Measurements from ENCODE around the gene TTC28. TPM values are rescaled to one million over a fixed set of nuclear protein-coding genes. Genes with fewer than 3 reads are reported as not detected.

Gene TTC28
- total RNA-seq, 1 experiment from 2014 or later: 7.6 TPM

GRCh38 chr22:28268171-28268570, 411.5 kb downstream of the TTC28 start:
- DNase-seq (ENCODE audit: low spot score): peak; percentile 5
- in situ Hi-C loops (cut with HindIII; ENCODE audit: low sequenced_read_pairs): no loop called here

- in situ Hi-C loops (cut with HindIII; ENCODE audit: low sequenced_read_pairs): no loop called here
- DNase-seq (ENCODE audit: low spot score): no peak
Observed at GRCh38 chr22:28260619-28261018, 419.0 kb downstream of the TTC28 start.

GRCh38 chr22:28259774-28260312, 419.8 kb downstream of the TTC28 start:
- in situ Hi-C loops (cut with HindIII; ENCODE audit: low sequenced_read_pairs): no loop called here
- no peak for DNase-seq (ENCODE audit: low spot score)

GRCh38 chr22:28254396-28254795, 425.2 kb downstream of the TTC28 start:
- in situ Hi-C loops (cut with HindIII; ENCODE audit: low sequenced_read_pairs): no loop called here
- no peak for DNase-seq (ENCODE audit: low spot score)

- in situ Hi-C loops (cut with HindIII; ENCODE audit: low sequenced_read_pairs): no loop called here
Observed at GRCh38 chr22:28252539-28252938, 427.1 kb downstream of the TTC28 start.

GRCh38 chr22:28250036-28250695, 429.5 kb downstream of the TTC28 start:
- DNase-seq (ENCODE audit: low spot score): no peak
- in situ Hi-C loops (cut with HindIII; ENCODE audit: low sequenced_read_pairs): no loop called here

More at GRCh38 chr22:28252539-28252938, 427.1 kb downstream of the TTC28 start:
- no peak for DNase-seq (ENCODE audit: low spot score)

- no peak for DNase-seq (ENCODE audit: low spot score)
- in situ Hi-C loops (cut with HindIII; ENCODE audit: low sequenced_read_pairs): no loop called here
Observed at GRCh38 chr22:28249402-28249801, 430.2 kb downstream of the TTC28 start.

GRCh38 chr22:28247667-28248363, 431.8 kb downstream of the TTC28 start:
- in situ Hi-C loops (cut with HindIII; ENCODE audit: low sequenced_read_pairs): no loop called here

GRCh38 chr22:28247136-28247535, 432.5 kb downstream of the TTC28 start:
- in situ Hi-C loops (cut with HindIII; ENCODE audit: low sequenced_read_pairs): no loop called here
- DNase-seq (ENCODE audit: low spot score): no peak

More at GRCh38 chr22:28247667-28248363, 431.8 kb downstream of the TTC28 start:
- no peak for DNase-seq (ENCODE audit: low spot score)

- in situ Hi-C loops (cut with HindIII; ENCODE audit: low sequenced_read_pairs): no loop called here
- no peak for DNase-seq (ENCODE audit: low spot score)
Observed at GRCh38 chr22:28246397-28246796, 433.2 kb downstream of the TTC28 start.

GRCh38 chr22:28245579-28246224, 433.9 kb downstream of the TTC28 start:
- in situ Hi-C loops (cut with HindIII; ENCODE audit: low sequenced_read_pairs): no loop called here
- no peak for DNase-seq (ENCODE audit: low spot score)

- no peak for DNase-seq (ENCODE audit: low spot score)
- in situ Hi-C loops (cut with HindIII; ENCODE audit: low sequenced_read_pairs): no loop called here
Observed at GRCh38 chr22:28244757-28245156, 434.9 kb downstream of the TTC28 start.

GRCh38 chr22:28243539-28243938, 436.1 kb downstream of the TTC28 start:
- in situ Hi-C loops (cut with HindIII; ENCODE audit: low sequenced_read_pairs): no loop called here
- no peak for DNase-seq (ENCODE audit: low spot score)

- in situ Hi-C loops (cut with HindIII; ENCODE audit: low sequenced_read_pairs): no loop called here
Observed at GRCh38 chr22:28241656-28242290, 437.9 kb downstream of the TTC28 start.

GRCh38 chr22:28239941-28240340, 439.7 kb downstream of the TTC28 start:
- in situ Hi-C loops (cut with HindIII; ENCODE audit: low sequenced_read_pairs): no loop called here
- DNase-seq (ENCODE audit: low spot score): no peak

More at GRCh38 chr22:28241656-28242290, 437.9 kb downstream of the TTC28 start:
- no peak for DNase-seq (ENCODE audit: low spot score)

- in situ Hi-C loops (cut with HindIII; ENCODE audit: low sequenced_read_pairs): no loop called here
- DNase-seq (ENCODE audit: low spot score): no peak
Observed at GRCh38 chr22:28237783-28238182, 441.9 kb downstream of the TTC28 start.

- DNase-seq (ENCODE audit: low spot score): no peak
- in situ Hi-C loops (cut with HindIII; ENCODE audit: low sequenced_read_pairs): no loop called here
Observed at GRCh38 chr22:28237112-28237511, 442.5 kb downstream of the TTC28 start.

GRCh38 chr22:28232204-28232603, 447.4 kb downstream of the TTC28 start:
- DNase-seq (ENCODE audit: low spot score): no peak
- in situ Hi-C loops (cut with HindIII; ENCODE audit: low sequenced_read_pairs): no loop called here

- in situ Hi-C loops (cut with HindIII; ENCODE audit: low sequenced_read_pairs): no loop called here
- no peak for DNase-seq (ENCODE audit: low spot score)
Observed at GRCh38 chr22:28231441-28231840, 448.2 kb downstream of the TTC28 start.

- DNase-seq (ENCODE audit: low spot score): no peak
- in situ Hi-C loops (cut with HindIII; ENCODE audit: low sequenced_read_pairs): no loop called here
Observed at GRCh38 chr22:28230671-28231070, 449.0 kb downstream of the TTC28 start.

All from G401 (cell line).